H9 (cell line): ENCODE measurements around the gene B3GALNT2. TPM values are rescaled to one million over a fixed set of nuclear protein-coding genes. Genes with fewer than 3 reads are reported as not detected.

Experiments
- DNase-seq: peaks from one replicate; pipeline ENCODE4 v3.0.0-alpha.2; 2017
- H2AFZ ChIP-seq: one replicate; pipeline ENCODE4 v1.6.1; 2013; ENCODE audit warnings: mild to moderate bottlenecking, low read length, control low read depth, moderate library complexity
- H2AK5ac ChIP-seq: 2 replicates; pipeline ENCODE4 v1.6.1; 2013; ENCODE audit warnings: low read length, control low read depth, mixed read lengths; ENCODE audit not compliant: insufficient read length
- H2BK120ac ChIP-seq: one replicate; pipeline ENCODE4 v1.6.1; 2013; ENCODE audit warnings: low read depth, mild to moderate bottlenecking, low read length, control low read depth, inconsistent platforms; ENCODE audit not compliant: poor library complexity, severe bottlenecking
- H2BK12ac ChIP-seq: 2 replicates; pipeline ENCODE4 v1.6.1; 2013; ENCODE audit warnings: low read length, control low read depth, mixed read lengths, low read depth; ENCODE audit not compliant: insufficient read length
- H2BK15ac ChIP-seq: 2 replicates; pipeline ENCODE4 v1.6.1; 2013; ENCODE audit warnings: low read depth, low read length, control low read depth
- H2BK20ac ChIP-seq: one replicate; pipeline ENCODE4 v1.6.1; 2013; ENCODE audit warnings: low read depth, mild to moderate bottlenecking, low read length, control low read depth, inconsistent platforms; ENCODE audit not compliant: poor library complexity, severe bottlenecking
- H2BK5ac ChIP-seq: 2 replicates; pipeline ENCODE4 v1.6.1; 2013; ENCODE audit warnings: low read length, control low read depth, mixed read lengths; ENCODE audit not compliant: insufficient read length
- H3K14ac ChIP-seq: 2 replicates; pipeline ENCODE4 v1.6.1; 2013; ENCODE audit warnings: low read length, control low read depth; ENCODE audit not compliant: insufficient read depth
- H3K18ac ChIP-seq: 2 replicates; pipeline ENCODE4 v1.6.1; 2013; ENCODE audit warnings: low read depth, mild to moderate bottlenecking, mixed read lengths, low read length, control low read depth; ENCODE audit not compliant: insufficient read length
- H3K23ac ChIP-seq: 2 replicates; pipeline ENCODE4 v1.6.1; 2013; ENCODE audit warnings: low read length, control low read depth, mixed read lengths, low read depth; ENCODE audit not compliant: insufficient read length
- H3K23me2 ChIP-seq: 2 replicates; pipeline ENCODE4 v1.6.1; 2013; ENCODE audit warnings: low read depth, mild to moderate bottlenecking, mixed read lengths, low read length, control low read depth; ENCODE audit not compliant: insufficient read length, poor library complexity, severe bottlenecking
- H3K27ac ChIP-seq: 2 replicates; pipeline ENCODE4 v1.5.1; 2013; ENCODE audit warnings: low read length, control low read depth, mixed read lengths, low read depth; ENCODE audit not compliant: insufficient read length
- H3K27me3 ChIP-seq: 2 replicates; pipeline ENCODE4 v1.6.1; 2013; ENCODE audit warnings: low read length, control low read depth, inconsistent platforms; ENCODE audit not compliant: insufficient read depth
- H3K4ac ChIP-seq: 2 replicates; pipeline ENCODE4 v1.6.1; 2013; ENCODE audit warnings: low read depth, mild to moderate bottlenecking, control low read depth, inconsistent platforms, low read length, moderate library complexity
- H3K4me1 ChIP-seq: 2 replicates; pipeline ENCODE4 v1.6.1; 2013; ENCODE audit warnings: low read length, control low read depth, inconsistent platforms; ENCODE audit not compliant: insufficient read depth
- H3K4me2 ChIP-seq: 2 replicates; pipeline ENCODE4 v1.6.1; 2013; ENCODE audit warnings: low read length, control low read depth, mixed read lengths; ENCODE audit not compliant: insufficient read length, insufficient read depth
- H3K56ac ChIP-seq: 2 replicates; pipeline ENCODE4 v1.6.1; 2013; ENCODE audit warnings: low read depth, mild to moderate bottlenecking, mixed read lengths, low read length, control low read depth; ENCODE audit not compliant: insufficient read length
- H3K79me1 ChIP-seq: 2 replicates; pipeline ENCODE4 v1.6.1; 2013; ENCODE audit warnings: low read depth, mild to moderate bottlenecking, moderate library complexity, low read length, control low read depth, inconsistent platforms; ENCODE audit not compliant: insufficient read depth, poor library complexity, severe bottlenecking
- H3K79me2 ChIP-seq: 2 replicates; pipeline ENCODE4 v1.6.1; 2013; ENCODE audit warnings: low read length, control low read depth, inconsistent platforms; ENCODE audit not compliant: insufficient read depth
- H3K9ac ChIP-seq: 2 replicates; pipeline ENCODE4 v1.6.1; 2013; ENCODE audit warnings: low read length, control low read depth, mixed read lengths; ENCODE audit not compliant: insufficient read length; ENCODE audit errors: extremely low read depth
- H3K9me3 ChIP-seq: one replicate; pipeline ENCODE4 v1.6.1; 2013; ENCODE audit warnings: low read depth, low read length, inconsistent platforms; ENCODE audit not compliant: control insufficient read depth
- H3T11ph ChIP-seq: one replicate; pipeline ENCODE4 v1.6.1; 2013; ENCODE audit warnings: mild to moderate bottlenecking, low read length, control low read depth, inconsistent platforms
- H4K20me1 ChIP-seq: one replicate; pipeline ENCODE4 v1.6.1; 2013; ENCODE audit not compliant: control insufficient read depth, insufficient read length, insufficient read depth
- H4K5ac ChIP-seq: 2 replicates; pipeline ENCODE4 v1.6.1; 2013; ENCODE audit warnings: low read depth, mild to moderate bottlenecking, mixed read lengths, low read length, control low read depth; ENCODE audit not compliant: insufficient read length
- H4K8ac ChIP-seq: replicated peaks from 2 replicates; pipeline ENCODE4 v1.6.1; 2013; ENCODE audit warnings: low read length, control low read depth, mixed read lengths, low read depth; ENCODE audit not compliant: insufficient read length
- H4K91ac ChIP-seq: 2 replicates; pipeline ENCODE4 v1.6.1; 2013; ENCODE audit warnings: low read depth, mild to moderate bottlenecking, moderate library complexity, mixed read lengths, low read length, control low read depth; ENCODE audit not compliant: insufficient read length
- H3K27ac Mint-ChIP-seq, 3 experiments: 2 replicates in 2 of 3; 3 replicates in 1 of 3; pipeline ENCODE4 v1.8.0; 2020 to 2021; ENCODE audit warnings: mixed read lengths in 3 of 3, mild to moderate bottlenecking in 1 of 3, moderate library complexity in 1 of 3
- H3K27me3 Mint-ChIP-seq: 2 replicates; pipeline ENCODE4 v1.8.0; 2021; ENCODE audit warnings: low read depth, mild to moderate bottlenecking, moderate library complexity, mixed read lengths
- H3K36me3 Mint-ChIP-seq, 3 experiments: 2 replicates in 2 of 3; 3 replicates in 1 of 3; pipeline ENCODE4 v1.8.0; 2020 to 2021; ENCODE audit warnings: low read depth in 3 of 3, mixed read lengths in 3 of 3; ENCODE audit not compliant: insufficient read depth in 1 of 3
- H3K4me1 Mint-ChIP-seq, 2 experiments: 2 replicates each; pipeline ENCODE4 v1.8.0; 2020; ENCODE audit warnings: mixed read lengths in 2 of 2
- H3K4me3 Mint-ChIP-seq, 2 experiments: 2 replicates in 1 of 2; 3 replicates in 1 of 2; pipeline ENCODE4 v1.8.0; 2020 to 2021; ENCODE audit warnings: mild to moderate bottlenecking in 2 of 2, mixed read lengths in 2 of 2, moderate library complexity in 1 of 2
- H3K9me3 Mint-ChIP-seq, 2 experiments: 2 replicates in 1 of 2; 3 replicates in 1 of 2; pipeline ENCODE4 v1.8.0; 2020; ENCODE audit warnings: mild to moderate bottlenecking in 2 of 2, mixed read lengths in 2 of 2, moderate library complexity in 1 of 2
- CTCF ChIP-seq: fragments of 200-600 bp; sonication (generic); conservative IDR thresholded peaks from 3 replicates; pipeline ENCODE4 v1.8.0; 2021; ENCODE audit warnings: antibody characterized with exemption, mild to moderate bottlenecking
- WGBS: extraction: QIAGEN DNeasy Blood & Tissue Kit; methylation state at CpG from one replicate; pipeline ENCODE4 v1.1.7; 2013; ENCODE audit warnings: missing lambda C conversion rate, low lambda C conversion rate, mixed read lengths; ENCODE audit not compliant: insufficient read length; ENCODE audit errors: extremely low coverage; 5-methylcytosine and 5-hydroxymethylcytosine counted together
- total RNA-seq: library from RNA; stranded (reverse); gene quantifications from 2 replicates; pipeline ENCODE4 v1.2.1, GENCODE V29; 2021

The B3GALNT2 gene
- total RNA-seq, 1 experiment from 2014 or later, result 27.8 TPM

- Mint-ChIP-seq H3K4me1 (no peaks in the 10 kb centered on the region; a peak in 1 of 4 replicates), H3K9me3 (no peaks in the 10 kb centered on the region), H3K27me3 (no peaks in the 10 kb centered on the region), H3K27ac (no peak overlapping the region), H3K36me3 (peaks cover 14 to 59% (median 33%) of the 10 kb centered on the region in 3 experiments; a peak in 6 of 7 replicates), H3K4me3 (no peak overlapping the region)
- H3K27me3 ChIP-seq, result no peaks in the 10 kb centered on the region
- H2BK12ac ChIP-seq, result no peak overlapping the region
- no peak overlapping the region for H2BK120ac ChIP-seq
- no peaks in the 10 kb centered on the region for H4K20me1 ChIP-seq
- H3T11ph ChIP-seq, result no peak overlapping the region
- H3K4me1 ChIP-seq, result no peaks in the 10 kb centered on the region
- H3K9ac ChIP-seq, result no peak overlapping the region
- H4K8ac ChIP-seq, result no peak overlapping the region
- no peak overlapping the region for H2BK15ac ChIP-seq
- H4K91ac ChIP-seq, result no peak overlapping the region
- H3K56ac ChIP-seq, result no peak overlapping the region
- no peak for DNase-seq
- H3K79me2 ChIP-seq, result no peaks in the 10 kb centered on the region
- no peaks in the 10 kb centered on the region for H3K9me3 ChIP-seq
- no peak overlapping the region for H3K18ac ChIP-seq
- WGBS, result no CpG with 5 or more reads among the region's 8 CpGs
- no peaks in the 10 kb centered on the region for H3K79me1 ChIP-seq
- TF ChIP-seq CTCF, result no peak
- no peak overlapping the region for H3K27ac ChIP-seq
- H2BK20ac ChIP-seq, result no peak overlapping the region
- H3K23ac ChIP-seq, result no peak overlapping the region
- no peak overlapping the region for H3K4ac ChIP-seq
- H2AFZ ChIP-seq, result no peak overlapping the region
- no peak overlapping the region for H4K5ac ChIP-seq
- H3K4me2 ChIP-seq, result no peak overlapping the region
- no peak overlapping the region for H2AK5ac ChIP-seq
- no peaks in the 10 kb centered on the region for H3K23me2 ChIP-seq
- H3K14ac ChIP-seq, result no peak overlapping the region
- no peak overlapping the region for H2BK5ac ChIP-seq
These were observed 50.2 kb downstream of the B3GALNT2 start for GRCh38 chr1:235454021-235454420.
